Astrocyte of the cerebellum (primary cell): ENCODE results near the gene BACE1.

Source experiments
- DNase-seq: peaks from one replicate; pipeline ENCODE4 v3.0.0-alpha.2; 2011; ENCODE audit warnings: low read depth
- H3K4me3 ChIP-seq: 2 replicates; pipeline ENCODE4 v1.5.1; 2011; ENCODE audit warnings: mild to moderate bottlenecking, low read depth, low read length, moderate library complexity
- in situ Hi-C: cut with HindIII; loops from 2 replicates; pipeline ENCODE4 v1.10.0; 2017; ENCODE audit warnings: low sequenced_read_pairs
- TF ChIP-seq, protein P1 (sequence below): IDR thresholded peaks from 2 replicates; pipeline ENCODE4 v1.5.1; 2012; ENCODE audit warnings: low read length, low read depth, moderate library complexity, mild to moderate bottlenecking; ENCODE audit errors: missing control alignments

Gene BACE1

GRCh38 chr11:117299351-117300282 lies 16.4 kb downstream of the BACE1 start:
- no peak overlapping the region for H3K4me3 ChIP-seq
- in situ Hi-C loops, result no loop called here
- DNase-seq, result no peak
- TF ChIP-seq, protein P1, sequence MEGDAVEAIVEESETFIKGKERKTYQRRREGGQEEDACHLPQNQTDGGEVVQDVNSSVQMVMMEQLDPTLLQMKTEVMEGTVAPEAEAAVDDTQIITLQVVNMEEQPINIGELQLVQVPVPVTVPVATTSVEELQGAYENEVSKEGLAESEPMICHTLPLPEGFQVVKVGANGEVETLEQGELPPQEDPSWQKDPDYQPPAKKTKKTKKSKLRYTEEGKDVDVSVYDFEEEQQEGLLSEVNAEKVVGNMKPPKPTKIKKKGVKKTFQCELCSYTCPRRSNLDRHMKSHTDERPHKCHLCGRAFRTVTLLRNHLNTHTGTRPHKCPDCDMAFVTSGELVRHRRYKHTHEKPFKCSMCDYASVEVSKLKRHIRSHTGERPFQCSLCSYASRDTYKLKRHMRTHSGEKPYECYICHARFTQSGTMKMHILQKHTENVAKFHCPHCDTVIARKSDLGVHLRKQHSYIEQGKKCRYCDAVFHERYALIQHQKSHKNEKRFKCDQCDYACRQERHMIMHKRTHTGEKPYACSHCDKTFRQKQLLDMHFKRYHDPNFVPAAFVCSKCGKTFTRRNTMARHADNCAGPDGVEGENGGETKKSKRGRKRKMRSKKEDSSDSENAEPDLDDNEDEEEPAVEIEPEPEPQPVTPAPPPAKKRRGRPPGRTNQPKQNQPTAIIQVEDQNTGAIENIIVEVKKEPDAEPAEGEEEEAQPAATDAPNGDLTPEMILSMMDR, result no peak

- no peak overlapping the region for H3K4me3 ChIP-seq
- in situ Hi-C loops, result no loop called here
- DNase-seq, result no peak
- TF ChIP-seq, protein P1, result no peak
Measured at GRCh38 chr11:117298195-117298594, 17.9 kb downstream of the BACE1 start.

GRCh38 chr11:117296881-117297280 lies 19.2 kb downstream of the BACE1 start:
- DNase-seq, result no peak
- in situ Hi-C loops, result no loop called here
- TF ChIP-seq, protein P1, result no peak
- H3K4me3 ChIP-seq, result no peak overlapping the region

DNA sequence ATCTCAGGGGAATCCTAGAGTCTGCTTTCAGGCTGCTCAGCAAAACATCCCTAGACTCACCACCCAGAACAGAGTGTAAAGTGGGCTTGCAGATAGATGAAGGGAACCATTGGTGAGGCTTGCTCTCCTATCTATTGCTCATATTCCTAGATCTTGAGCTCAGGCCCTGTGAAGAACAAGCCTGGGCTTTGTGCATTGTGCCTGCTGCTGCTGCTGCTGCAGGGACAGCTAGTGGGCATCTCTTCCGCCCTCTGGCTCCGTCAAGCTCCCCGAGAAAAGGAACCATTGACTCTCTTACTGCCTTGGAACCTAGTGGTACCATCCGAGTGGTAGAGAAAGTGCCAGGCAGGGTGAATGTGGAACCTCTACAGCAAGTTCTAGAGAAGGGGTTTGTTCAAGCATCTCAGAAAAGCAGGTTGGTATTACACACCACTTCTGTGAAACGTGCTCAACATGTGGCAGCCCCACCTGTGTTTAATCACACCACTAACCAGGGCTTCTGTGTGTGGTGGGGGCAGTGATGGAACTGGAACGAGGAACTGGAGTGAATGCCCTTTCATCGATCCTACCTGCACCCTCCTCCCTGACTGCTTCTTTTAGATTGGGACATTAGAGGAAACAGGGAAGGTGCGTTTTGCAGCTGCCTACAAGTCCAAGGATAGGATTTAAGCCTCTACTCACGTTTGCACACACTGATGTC lies 20.5 kb downstream of the BACE1 start:
- in situ Hi-C loops, result no loop called here
- no peak overlapping the region for H3K4me3 ChIP-seq
- DNase-seq, result no peak
- TF ChIP-seq, protein P1, result no peak

- TF ChIP-seq, protein P1, result no peak
- H3K4me3 ChIP-seq, result no peak overlapping the region
- in situ Hi-C loops, result no loop called here
- no peak for DNase-seq
Measured at GRCh38 chr11:117292616-117293015, 23.4 kb downstream of the BACE1 start.

GRCh38 chr11:117290809-117291396 lies 25.2 kb downstream of the BACE1 start, which contains the start of gene BACE1-AS:
Gene BACE1-AS (plus strand): TSS chr11:117291346.
- no peak within 1 kb of the TSS for H3K4me3 ChIP-seq
- in situ Hi-C loops, result no loop called here
- TF ChIP-seq, protein P1, result no peak
- DNase-seq, result no peak
